GM12891 (cell line): ENCODE measurements around the gene LEMD3.
A peak's percentile ranks its signal among the peaks of the same experiment; 100 is the strongest.

Experiments used
- POLR2A ChIP-seq: IDR thresholded peaks from 2 replicates; pipeline ENCODE4 v1.6.1; 2011; ENCODE audit warnings: low read depth, low read length, control low read depth
- POLR2AphosphoS5 ChIP-seq: IDR thresholded peaks from 2 replicates; pipeline ENCODE4 v1.6.1; 2011; ENCODE audit warnings: low read depth, low read length, control low read depth
- SPI1 ChIP-seq: IDR thresholded peaks from 2 replicates; pipeline ENCODE4 v1.6.1; 2011; ENCODE audit warnings: low read depth, low read length, control low read depth
- TAF1 ChIP-seq: IDR thresholded peaks from 2 replicates; pipeline ENCODE4 v1.6.1; 2011; ENCODE audit warnings: low read depth, low read length, control low read depth

DNA sequence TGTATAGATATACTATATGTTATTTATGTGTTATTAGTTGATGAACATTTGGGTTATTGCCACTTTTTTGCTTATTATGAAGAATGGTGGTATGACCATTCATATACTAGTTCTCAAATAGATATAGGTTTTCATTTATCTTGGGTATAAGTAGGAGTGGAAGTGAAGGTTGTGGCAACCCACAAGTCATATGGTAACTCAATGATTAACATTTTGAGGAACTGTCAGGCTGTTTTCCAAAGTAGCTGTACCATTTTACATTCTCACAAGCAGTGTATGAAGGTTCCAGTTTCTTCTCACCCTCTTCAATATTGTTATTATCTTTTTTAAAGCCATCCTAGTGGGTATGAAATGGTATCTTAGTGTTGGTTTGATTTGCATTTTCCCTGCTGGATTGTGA, 90.1 kb downstream of the LEMD3 start:
- no peak for TF ChIP-seq TAF1
- no peak for TF ChIP-seq POLR2AphosphoS5
- no peak for TF ChIP-seq POLR2A
- TF ChIP-seq SPI1, result 0 out of 2 replicates have a peak, but pooled peaks have one; percentile 4
